ENCODE data around the gene ANKRD40CL. TPM values are rescaled to one million over a fixed set of nuclear protein-coding genes. Genes with fewer than 3 reads are reported as not detected.

ANKRD40CL gene
- total RNA-seq, 6 experiments from 2014 or later = 0.29 TPM; not detected in 5

DNA sequence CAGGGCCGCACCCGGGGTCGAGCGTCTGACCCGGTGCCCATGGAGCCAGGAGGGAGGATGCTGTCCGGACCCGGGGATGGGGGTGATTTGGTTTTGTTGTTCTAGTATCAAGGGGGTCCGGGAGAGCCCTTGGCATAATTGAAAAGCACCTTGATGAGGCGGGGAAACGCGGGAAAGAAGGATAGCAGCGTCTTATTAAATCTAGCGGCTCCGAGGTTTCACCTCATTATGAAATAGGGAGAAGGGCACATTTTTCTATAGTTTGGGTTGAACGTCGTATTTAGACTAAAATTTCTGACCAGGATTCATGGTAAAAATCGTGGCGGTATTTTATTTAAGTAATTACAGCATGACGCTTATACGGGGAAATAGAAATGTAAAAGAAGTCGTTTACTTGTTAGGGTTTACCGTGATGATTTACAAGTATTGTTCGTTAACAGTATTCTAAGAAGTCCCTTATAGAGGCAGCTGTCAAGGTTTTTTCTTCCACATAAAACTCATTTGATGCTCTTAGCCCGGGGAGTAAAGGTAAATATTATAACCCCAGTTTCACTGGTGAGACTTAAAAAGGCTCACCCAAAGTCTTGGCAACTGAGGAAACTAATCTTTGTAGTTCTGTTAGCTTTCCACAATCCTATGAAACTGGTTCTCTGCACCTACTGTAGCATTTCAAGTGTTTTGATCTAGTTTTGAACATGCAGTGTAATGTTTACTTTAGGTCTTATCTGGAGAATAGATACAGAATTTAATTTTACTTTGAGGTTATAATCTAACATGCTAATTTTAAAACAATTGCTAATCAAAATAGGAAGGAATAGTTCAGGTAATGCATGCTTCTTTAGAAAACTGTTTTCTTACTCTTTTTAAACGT lies 47.2 kb downstream of the ANKRD40CL start:
- WGBS (ENCODE audit: insufficient coverage, low coverage, low lambda C conversion rate, missing lambda C conversion rate) = under 1% methylated on average over 18 of the region's 25 CpGs
- ATAC-seq (no peak), DNase-seq (no peak)
- intact Hi-C loops (cut with DNase I) = no loop called here
- TF ChIP-seq POLR2A (IDR thresholded peaks at IDR 0.05) = no peak
- TF ChIP-seq, protein P1, sequence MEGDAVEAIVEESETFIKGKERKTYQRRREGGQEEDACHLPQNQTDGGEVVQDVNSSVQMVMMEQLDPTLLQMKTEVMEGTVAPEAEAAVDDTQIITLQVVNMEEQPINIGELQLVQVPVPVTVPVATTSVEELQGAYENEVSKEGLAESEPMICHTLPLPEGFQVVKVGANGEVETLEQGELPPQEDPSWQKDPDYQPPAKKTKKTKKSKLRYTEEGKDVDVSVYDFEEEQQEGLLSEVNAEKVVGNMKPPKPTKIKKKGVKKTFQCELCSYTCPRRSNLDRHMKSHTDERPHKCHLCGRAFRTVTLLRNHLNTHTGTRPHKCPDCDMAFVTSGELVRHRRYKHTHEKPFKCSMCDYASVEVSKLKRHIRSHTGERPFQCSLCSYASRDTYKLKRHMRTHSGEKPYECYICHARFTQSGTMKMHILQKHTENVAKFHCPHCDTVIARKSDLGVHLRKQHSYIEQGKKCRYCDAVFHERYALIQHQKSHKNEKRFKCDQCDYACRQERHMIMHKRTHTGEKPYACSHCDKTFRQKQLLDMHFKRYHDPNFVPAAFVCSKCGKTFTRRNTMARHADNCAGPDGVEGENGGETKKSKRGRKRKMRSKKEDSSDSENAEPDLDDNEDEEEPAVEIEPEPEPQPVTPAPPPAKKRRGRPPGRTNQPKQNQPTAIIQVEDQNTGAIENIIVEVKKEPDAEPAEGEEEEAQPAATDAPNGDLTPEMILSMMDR (IDR thresholded peaks at IDR 0.05) = no peak
- no peaks in the 10 kb centered on the region for H3K36me3 ChIP-seq
- H3K27me3 ChIP-seq = no peaks in the 10 kb centered on the region
- no peaks in the 10 kb centered on the region for H3K9me3 ChIP-seq
- H3K4me3 ChIP-seq = peak overlapping the region; percentile 74 to 93 (median 79)
- H3K4me1 ChIP-seq = peaks cover 0 to 58% (median 27%) of the 10 kb centered on the region in 4 donors
- peak overlapping the region; percentile 92 to 99 (median 98) for H3K27ac ChIP-seq

GRCh38 chr17:50719144-50719923 lies 48.0 kb downstream of the ANKRD40CL start, which contains the start of gene LUC7L3:
TSS of gene LUC7L3 (plus strand) at chr17:50719603. CDS start at chr17:50719733, 130 bp downstream.
- Histone ChIP-seq H3K9me3 (no peaks in the 10 kb centered on the region), H3K27me3 (no peaks in the 10 kb centered on the region), H3K4me1 (peaks cover 0 to 53% (median 26%) of the 10 kb centered on the region in 4 donors), H3K27ac (peak within 1 kb of the TSS; percentile 92 to 99 (median 98)), H3K4me3 (peak within 1 kb of the TSS; percentile 74 to 93 (median 79)), H3K36me3 (no peaks in the 10 kb centered on the region)
- ATAC-seq = peak; percentile 90 to 97 (median 94)
- peak; percentile 95 to 96 (median 95) for DNase-seq
- 5% methylated on average over 16 of the region's 76 CpGs for WGBS (ENCODE audit: insufficient coverage, low coverage, low lambda C conversion rate, missing lambda C conversion rate)
- intact Hi-C loops (cut with DNase I) = no loop called here
- TF ChIP-seq, protein P1 (IDR thresholded peaks at IDR 0.05) = no peak
- peak; percentile 79 for TF ChIP-seq POLR2A (IDR thresholded peaks at IDR 0.05)

- intact Hi-C loops (cut with DNase I) = no loop called here
- Histone ChIP-seq H3K36me3 (no peaks in the 10 kb centered on the region), H3K27ac (peak overlapping the region in 2 of 3 donors; percentile 45 to 80), H3K4me1 (peaks cover 0 to 16% (median 5%) of the 10 kb centered on the region in 4 donors), H3K9me3 (no peaks in the 10 kb centered on the region), H3K27me3 (no peaks in the 10 kb centered on the region), H3K4me3 (no peak overlapping the region)
- 87% methylated on average over 3 of the region's 3 CpGs for WGBS (ENCODE audit: insufficient coverage, low coverage, low lambda C conversion rate, missing lambda C conversion rate)
- no peak for TF ChIP-seq POLR2A (IDR thresholded peaks at IDR 0.05)
- TF ChIP-seq, protein P1 (IDR thresholded peaks at IDR 0.05) = no peak
- DNase-seq = no peak
- ATAC-seq = no peak
Measured at GRCh38 chr17:50715471-50715870, 51.8 kb downstream of the ANKRD40CL start.

DNA sequence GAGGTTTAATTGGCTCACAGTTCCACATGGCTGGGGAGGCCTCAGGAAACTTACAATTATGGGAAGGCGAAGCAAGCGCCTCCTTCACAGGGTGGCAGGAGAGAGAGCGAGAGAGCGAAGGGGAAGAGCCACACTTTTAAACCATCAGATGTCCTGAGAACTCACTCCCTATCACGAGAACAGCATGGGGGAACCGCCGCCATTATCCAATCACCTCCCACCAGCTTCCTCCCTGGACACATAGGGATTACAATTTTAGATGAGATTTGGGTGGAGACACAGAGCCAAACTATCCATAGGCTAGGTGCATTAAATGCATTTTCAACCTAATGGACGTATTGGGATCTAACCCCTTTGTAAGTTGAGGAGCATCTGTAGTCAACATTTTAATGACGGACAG lies 54.7 kb downstream of the ANKRD40CL start:
- TF ChIP-seq POLR2A (IDR thresholded peaks at IDR 0.05) = no peak
- TF ChIP-seq, protein P1 (IDR thresholded peaks at IDR 0.05) = no peak
- DNase-seq (no peak), ATAC-seq (no peak)
- Histone ChIP-seq H3K4me3 (no peak overlapping the region), H3K4me1 (peaks cover 0 to 29% (median 14%) of the 10 kb centered on the region in 4 donors), H3K36me3 (no peaks in the 10 kb centered on the region), H3K27ac (no peak overlapping the region), H3K27me3 (no peaks in the 10 kb centered on the region), H3K9me3 (no peaks in the 10 kb centered on the region)
- 88% methylated on average over 9 of the region's 9 CpGs for WGBS (ENCODE audit: insufficient coverage, low coverage, low lambda C conversion rate, missing lambda C conversion rate)
- intact Hi-C loops (cut with DNase I) = no loop called here

Small RNA genes within 50 kb of the gene (microRNA-seq; reads per million reads assigned to microRNA genes)
- gene MIR8059 = 0 reads per million in 2 donors

Small RNA genes within 50 kb of the gene (small RNA-seq; reads per million reads assigned to genes)
- gene AC005921.1 (0 reads per million in 2 experiments), gene MIR8059 (0 reads per million in 2 experiments)

Other genes with a start within 250 kb of the ANKRD40CL start
- under 1 TPM in 2 of 6 experiments, not detected in 4; 0.06 to 0.27 TPM for gene EPN3, start 234.8 kb downstream of the ANKRD40CL start, total RNA-seq
- 100 to 1,000 TPM in 1 of 6 experiments, 10 to 100 TPM in 5; 29.6 to 203 (median 34.2) TPM for gene SPATA20, start 220.3 kb downstream of the ANKRD40CL start, total RNA-seq
- gene CACNA1G, start 206.8 kb downstream of the ANKRD40CL start, total RNA-seq = not detected
- gene ABCC3, start 132.6 kb downstream of the ANKRD40CL start, total RNA-seq = 100 to 1,000 TPM; 146 to 286 (median 178) TPM
- gene ANKRD40, start 59.6 kb downstream of the ANKRD40CL start, total RNA-seq = 10 to 100 TPM; 13.9 to 17.4 (median 15.1) TPM
- 10 to 100 TPM; 15.4 to 50.5 (median 31.0) TPM for gene LUC7L3, start 47.9 kb downstream of the ANKRD40CL start, total RNA-seq
- not detected for gene WFIKKN2, start 68.1 kb upstream of the ANKRD40CL start, total RNA-seq
- gene TOB1, start 98.8 kb upstream of the ANKRD40CL start, total RNA-seq = 100 to 1,000 TPM in 3 of 6 experiments, 10 to 100 TPM in 3; 36.2 to 222 (median 82.1) TPM